GM18517 (cell line): Measurements from ENCODE around the gene RRAS.

ENCODE experiments used
- ATAC-seq: cut with Tn5 transposase; IDR thresholded peaks from one replicate; pipeline ENCODE4 v1.9.1; 2021; ENCODE audit warnings: mild to moderate bottlenecking, moderate library complexity; ENCODE audit not compliant: unreplicated experiment

RRAS gene

DNA sequence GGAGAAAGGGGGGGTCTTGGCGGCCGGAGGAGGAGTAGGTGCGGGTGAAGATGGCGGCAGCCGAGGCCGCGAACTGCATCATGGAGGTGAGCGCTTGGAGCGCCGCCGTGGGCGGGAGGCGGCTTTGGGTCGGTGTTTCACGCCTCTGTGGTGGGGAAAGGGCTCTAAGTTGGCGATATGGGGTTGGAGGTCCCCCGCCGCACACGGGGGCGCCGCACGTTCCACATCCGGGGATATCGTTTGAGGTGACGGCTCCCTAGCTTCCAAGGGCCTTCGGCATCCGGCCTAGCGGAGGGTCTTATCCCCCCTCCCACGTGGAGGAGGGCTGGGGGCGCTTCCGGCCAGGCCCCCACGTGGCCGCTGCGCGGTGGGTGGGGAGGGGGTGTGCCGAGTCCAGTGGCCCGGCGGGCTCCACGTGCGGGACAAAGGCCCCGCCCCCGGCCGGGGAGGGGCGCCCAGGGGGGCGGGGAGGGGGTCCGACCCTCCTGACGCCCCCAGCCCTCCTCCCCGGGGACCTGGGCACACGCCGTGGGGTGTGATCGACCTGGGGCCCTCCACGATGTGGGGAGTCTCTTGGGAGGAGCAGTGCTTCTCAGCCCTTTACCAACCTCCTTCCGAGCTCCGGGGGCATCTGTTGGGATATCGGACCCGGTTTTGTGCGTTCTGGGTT lies 37.4 kb upstream of the RRAS start, which contains the start of gene PRMT1:
Gene PRMT1, plus strand, starts transcription at position 41 of the 670 bp plus-strand sequence. Its CDS starts 10 bp downstream, at position 51.
- peak; percentile 0 for ATAC-seq

DNA sequence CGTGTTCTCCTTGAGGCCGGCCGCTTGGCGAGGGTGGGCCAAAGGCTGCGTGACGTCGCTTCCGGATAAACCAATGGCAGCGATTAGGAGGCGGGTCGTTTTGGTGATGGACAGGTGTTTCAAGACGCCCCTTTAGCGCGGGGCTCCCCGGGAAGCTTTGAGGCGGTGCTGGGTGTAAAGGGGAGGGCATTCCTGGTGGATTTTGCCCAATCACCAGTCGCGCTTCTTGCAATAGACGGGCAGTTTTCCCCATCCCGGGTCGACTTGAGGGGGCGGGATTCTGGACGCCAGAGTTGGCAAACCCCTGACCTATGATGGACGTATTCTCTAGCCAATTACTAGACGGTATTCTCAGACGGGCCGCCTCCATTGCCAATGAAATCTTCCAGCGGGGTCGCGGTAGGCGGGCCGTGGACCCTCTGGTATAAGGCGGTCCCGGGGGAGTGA lies 36.9 kb upstream of the RRAS start:
- peak; percentile 57 for ATAC-seq

DNA sequence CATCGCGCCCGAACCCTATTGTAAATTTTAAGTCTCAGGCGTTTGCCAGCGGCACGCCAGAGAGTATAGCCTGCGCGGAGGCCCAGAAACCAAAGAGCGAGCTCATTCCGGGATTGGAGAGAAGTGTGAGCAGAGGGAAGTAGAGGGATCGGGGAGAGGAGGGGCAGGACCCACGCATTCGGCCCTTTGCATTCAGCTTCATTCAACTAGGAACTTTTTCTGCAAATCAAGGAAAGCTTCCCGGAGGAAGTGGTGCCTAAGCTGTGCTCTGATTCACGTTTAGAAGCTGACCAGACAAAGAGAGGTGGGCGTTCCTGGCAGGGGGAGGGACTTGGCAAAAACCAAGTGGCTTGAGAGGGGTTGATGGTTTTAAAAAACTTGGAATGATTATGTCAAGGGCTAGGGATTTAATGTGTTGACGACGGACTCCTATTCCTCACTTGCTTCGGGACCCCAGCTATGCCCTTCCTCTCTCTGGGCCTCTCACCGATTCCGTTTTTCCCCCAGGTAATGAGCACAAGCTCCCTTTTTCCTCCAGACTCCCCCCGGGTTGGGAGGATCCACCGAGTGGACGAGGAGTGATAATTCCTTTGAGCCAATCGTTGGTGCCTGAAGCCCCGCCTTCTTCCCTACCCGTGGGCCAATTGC lies 36.3 kb upstream of the RRAS start:
- ATAC-seq, result peak; percentile 56

DNA sequence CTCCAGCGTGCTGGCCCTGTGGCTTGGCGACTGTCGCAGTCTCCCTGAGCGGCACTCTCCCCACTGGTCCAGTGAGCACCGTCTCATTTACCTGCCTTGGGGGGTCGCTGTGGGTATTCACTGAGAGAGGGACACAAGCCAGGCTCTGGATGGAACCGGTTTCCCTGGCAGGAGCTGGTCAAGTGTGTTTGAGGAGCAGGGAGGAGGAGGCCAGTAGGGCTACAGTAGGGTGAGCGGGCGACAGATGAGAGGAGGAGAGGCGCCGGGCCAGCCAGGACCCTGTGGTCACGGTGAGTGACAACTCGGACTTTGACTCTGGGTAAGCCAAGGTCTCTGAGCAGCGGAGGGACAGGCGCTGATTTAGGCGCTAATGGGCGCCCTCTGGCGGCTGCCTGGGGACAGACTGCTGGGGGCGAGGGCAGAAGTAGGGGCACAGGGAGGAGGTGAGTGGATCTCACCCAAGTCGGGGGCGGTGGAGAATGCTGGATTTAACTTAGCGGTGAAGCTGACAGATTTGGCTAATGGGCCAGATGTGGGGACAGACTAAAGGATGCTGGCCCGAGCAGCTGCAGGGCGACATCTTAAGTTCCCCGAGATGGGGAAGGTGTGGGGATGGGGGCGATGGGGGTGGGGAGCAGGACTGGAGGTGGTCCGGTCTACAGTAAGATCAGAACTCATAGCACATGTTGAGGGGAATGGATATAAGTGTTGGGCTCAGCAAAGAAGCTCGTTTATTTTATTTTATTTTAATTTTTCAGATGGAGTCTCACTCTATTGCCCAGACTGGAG lies 32.4 kb upstream of the RRAS start:
- ATAC-seq, result no peak

DNA sequence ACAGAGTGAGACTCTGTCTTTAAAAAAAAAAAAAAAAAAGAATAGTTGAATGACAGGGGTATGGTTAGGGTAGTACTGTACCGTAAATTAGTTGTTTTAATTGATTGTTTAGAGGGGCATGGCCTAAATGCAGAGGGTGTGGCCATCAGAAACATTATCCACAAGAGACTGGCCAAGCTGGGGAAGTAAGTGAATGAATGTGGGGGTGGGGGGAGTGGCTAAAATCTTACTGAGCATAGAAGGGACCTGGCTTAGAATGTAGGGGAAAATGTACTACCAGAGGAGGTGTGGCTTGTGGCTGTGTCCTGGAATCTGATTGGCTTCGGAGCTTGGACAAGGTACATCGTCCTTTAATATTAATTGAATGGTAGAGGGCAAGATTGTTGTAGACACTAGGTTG lies 29.6 kb upstream of the RRAS start:
- ATAC-seq, result no peak

DNA sequence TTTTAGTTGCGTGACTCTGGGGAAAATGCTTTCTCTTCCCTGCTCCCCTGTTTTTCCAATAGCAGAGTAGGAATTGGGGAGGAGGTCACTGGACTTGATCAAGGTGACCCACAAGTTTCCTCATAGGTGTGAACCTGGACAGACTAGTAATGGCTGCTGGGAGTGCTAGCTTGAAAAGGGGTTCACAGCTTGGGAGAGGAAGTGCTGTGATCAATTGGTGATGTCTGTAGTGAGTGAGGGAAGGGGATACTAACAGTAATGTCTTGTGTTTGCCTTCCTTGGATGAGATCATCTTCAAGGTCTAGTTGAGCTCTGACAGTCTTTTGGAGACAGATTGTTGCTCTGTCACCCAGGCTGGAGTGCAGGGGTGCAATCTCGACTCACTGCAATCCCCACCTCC lies 27.5 kb upstream of the RRAS start:
- ATAC-seq, result no peak

DNA sequence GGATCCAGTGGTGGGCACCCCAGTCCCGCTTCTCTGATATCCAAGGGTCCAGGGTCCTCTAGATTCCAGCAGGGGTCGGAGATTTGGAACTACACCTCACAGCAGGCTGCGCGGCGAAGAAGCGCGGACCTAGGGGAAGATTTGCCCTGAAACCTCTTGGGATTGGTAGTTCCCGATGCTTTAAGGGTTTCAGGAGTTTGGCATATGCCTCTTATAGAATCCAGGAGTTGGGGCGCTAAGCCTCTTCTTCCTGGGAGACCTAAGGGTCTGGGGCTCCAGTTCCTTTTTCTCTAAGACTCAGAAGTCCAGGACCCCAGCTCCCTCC lies 26.1 kb upstream of the RRAS start:
- ATAC-seq, result no peak

DNA sequence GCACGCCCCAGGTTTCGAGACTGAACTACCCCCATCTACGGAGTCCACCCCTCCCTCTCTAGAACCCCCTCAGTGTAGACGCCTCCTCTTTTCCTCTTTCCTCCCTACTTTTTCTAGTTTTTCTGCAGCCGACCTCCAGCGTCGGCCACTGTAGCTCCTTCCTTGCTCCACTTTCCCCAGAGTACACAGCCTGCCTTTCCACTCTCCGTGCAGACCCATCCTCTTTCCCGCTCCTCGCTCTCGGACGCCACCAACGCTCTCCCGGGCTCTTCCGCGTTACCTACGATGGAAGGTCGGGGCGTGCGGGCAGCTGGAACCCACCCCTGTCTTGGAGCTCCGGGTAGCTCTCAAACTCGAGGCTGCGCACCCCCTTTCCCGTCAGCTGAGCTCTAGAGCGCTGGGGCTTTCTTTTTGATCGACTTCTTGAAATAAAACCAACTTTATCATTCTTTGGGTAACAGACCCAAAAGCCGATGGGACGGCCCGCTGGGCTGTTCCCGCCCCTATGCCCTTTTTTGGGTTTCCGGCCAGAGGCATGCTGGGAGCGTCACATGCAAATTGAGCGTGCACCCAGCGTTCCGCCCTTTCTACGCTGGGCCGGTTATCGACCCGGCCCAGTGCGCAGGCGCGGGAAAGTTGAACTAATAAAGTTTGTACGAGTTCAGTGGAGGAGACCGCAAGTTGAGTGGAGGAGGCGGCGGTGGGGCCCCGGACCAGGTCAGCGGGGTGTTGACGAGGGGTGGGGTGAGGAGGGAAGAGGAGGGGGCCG lies 25.6 kb upstream of the RRAS start, which contains the start of the genes BCL2L12 and IRF3:
Gene BCL2L12, plus strand, starts transcription at position 583 of the 769 bp plus-strand sequence. CDS start 760 bp downstream, outside the sequence.
Gene IRF3, minus strand, starts transcription at position 507 of the 769 bp plus-strand sequence. CDS start 1,019 bp downstream, outside the sequence.
- peak; percentile 72 for ATAC-seq

DNA sequence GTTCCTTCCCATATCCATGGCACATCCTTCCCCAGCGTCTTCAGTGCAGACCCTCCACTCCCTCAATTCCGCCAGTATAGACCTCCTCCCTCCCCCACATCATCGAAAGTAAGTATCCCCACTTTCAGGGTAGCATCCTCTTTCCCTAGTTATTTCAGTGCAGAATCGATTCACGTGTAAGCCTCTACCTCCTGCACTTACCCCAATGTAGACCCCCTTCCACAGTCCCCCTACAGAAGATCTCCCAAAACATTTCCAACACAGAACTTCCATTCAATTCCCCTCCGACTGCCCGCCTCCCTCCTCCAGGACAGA lies 25.1 kb upstream of the RRAS start:
- no peak for ATAC-seq

DNA sequence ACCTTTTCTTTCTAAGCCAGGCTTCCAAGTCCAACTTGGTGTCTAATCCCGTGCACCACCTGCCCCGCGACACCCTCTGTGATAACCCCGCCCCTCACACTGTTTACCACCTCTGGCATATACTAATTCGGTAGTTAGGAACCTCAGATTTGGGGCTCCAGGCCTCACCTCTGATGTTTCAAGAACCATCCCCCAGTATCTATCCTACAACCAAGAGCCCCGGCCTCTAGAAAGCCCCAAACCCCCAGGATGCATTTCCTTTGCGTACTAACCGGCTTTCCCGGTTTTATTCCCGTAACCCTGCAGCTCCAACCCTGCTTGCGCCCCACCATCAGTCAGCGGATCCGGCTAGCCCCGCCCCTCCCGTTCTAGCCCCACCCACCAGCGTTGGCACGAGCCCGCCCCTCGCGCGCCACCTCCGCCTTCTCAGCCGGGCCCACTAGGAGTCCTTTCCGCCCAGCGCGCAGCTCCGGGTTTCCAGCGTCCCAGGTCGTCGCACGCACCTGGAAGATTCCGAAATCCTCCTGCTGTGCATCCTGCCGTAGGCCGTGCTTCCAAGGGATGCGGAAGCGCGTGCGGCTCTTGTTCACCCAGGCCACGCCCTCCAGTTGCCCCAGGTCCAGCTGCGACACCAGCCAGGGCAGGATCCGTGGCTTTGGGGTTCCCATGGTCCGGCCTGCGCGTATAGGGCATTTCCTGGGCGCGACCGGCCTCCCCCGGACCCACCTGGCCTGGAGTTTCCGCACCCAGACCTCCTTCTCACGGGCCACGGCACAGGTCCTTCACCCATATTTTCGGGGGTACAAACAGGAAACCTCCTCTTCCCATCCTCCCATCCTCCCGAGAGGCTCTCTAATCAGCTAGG lies 24.5 kb upstream of the RRAS start:
- ATAC-seq, result no peak

DNA sequence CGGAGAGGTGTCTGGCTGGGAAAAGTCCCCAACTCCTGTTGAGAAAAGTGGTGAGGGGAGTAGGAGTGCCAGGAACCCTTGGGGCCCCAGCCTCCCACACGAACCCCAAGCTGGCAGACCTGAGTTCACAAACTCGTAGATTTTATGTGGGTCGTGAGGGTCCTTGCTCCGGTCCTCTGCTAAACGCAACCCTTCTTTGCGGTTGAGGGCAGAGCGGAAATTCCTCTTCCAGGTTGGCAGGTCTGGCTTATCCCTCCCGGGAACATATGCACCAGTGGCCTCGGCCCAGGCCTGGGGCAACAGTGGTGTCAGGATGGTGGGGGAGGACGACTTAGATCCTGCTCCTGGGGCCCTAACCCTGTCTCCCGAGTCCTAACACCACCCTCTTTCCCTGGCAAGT lies 23.3 kb upstream of the RRAS start:
- ATAC-seq, result no peak

DNA sequence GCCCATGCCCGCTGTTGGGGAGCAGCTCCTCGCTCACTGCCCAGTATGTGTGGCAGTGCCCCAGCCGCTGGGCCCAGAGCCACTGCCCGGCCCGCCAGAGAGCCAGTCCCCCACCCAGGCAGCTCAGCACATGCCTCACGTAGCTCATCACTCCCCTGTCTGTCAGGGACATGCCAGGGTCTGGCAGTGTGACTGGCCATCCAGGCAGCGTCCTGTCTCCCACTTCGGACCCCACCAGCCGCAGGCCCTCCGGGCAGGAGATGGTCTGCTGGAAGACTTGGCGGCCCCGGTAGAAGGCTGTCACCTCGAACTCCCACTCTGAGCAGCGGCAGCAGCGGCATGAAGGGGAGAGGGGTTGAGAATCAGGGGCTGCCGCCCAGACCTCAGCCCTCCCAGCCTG lies 22.1 kb upstream of the RRAS start:
- no peak for ATAC-seq

DNA sequence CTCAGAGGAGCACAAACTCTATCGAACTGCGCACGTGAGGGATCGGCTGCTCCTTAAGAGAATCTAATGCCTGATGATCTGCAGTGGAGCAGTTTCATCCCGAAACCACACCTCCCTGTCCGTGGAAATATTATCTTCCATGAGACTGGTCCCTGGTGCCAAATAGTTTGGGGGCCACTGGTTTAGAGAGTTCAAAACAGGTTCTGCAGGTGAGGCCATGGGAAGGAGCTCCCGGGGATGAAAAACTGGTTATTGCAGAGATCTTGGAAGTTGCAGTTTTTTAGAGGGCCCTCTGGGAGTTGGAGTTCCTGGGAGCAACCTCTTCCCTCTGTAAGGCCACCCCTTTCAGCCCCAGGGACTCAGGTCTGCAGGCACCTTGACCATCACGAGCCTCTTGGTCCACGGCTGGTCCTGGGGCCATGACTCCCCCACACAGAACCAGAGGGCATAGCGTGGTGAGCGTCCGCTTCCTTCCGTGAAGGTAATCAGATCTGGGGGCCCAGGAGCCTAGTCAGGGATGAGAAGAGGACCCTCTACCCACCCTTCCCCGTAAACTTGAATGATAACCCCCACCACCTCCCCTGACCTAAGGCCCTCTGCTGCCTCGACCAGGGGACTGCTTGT lies 20.5 kb upstream of the RRAS start:
- no peak for ATAC-seq

DNA sequence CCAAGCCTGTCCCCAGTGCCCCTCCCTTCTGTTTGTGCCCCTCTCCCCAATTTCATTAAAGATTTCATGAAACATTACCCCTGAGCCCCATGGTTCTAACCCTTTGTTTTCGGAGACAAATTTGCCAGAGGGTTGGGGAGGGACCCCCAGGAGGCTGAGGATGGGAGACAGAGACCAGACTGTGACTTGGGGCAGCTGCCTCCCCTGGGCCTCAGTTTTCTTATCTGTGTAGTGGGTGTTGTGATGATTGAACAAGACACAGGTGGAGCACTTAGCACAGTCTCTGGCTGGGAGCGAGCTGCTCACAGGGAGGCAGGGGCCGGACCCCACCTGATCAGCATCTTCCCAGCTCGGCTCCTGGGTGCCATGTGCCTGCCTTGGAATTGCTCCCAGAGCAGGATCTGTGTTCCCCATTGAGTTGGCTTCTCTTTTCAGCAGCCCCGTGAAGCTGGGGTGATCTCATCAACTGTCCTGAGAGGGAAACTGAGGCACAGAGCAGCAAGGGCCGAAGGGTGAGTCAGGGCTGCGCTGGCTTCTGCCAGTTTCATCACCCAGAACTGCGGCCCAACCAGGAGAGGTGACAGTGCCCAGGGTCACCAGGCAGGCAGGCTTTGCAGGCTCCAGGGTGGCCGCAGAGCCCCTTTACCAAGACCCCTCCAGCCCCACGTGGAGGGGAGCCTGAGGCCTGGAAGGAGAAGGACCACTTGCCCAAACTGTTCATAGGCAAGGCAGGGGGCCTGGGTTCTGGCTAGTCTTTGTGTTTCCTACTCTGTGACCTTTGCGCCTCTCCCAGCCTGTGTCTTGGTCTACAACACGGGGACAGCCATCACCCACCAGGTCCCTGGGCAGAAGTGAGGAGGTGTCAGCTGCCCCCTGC lies 18.9 kb upstream of the RRAS start:
- ATAC-seq, result no peak

DNA sequence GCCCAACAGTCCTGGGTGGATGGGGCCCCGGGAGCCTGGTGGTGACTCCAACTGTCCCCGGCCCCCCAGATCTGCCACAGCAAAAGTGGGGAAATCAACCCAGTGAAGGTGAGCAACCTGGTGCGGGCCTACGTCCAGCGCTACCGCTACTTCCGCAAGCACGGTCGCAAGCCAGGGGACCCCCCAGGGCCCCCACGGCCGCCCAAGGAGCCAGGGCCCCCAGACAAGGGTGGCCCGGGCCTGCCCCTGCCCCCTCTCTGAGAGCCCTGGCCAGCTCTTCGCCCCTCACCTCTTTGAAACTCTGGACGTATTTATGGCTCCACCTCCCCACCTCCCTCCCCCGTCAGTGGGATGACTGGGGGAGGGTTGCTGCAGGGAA lies 18.2 kb upstream of the RRAS start:
- ATAC-seq, result no peak

DNA sequence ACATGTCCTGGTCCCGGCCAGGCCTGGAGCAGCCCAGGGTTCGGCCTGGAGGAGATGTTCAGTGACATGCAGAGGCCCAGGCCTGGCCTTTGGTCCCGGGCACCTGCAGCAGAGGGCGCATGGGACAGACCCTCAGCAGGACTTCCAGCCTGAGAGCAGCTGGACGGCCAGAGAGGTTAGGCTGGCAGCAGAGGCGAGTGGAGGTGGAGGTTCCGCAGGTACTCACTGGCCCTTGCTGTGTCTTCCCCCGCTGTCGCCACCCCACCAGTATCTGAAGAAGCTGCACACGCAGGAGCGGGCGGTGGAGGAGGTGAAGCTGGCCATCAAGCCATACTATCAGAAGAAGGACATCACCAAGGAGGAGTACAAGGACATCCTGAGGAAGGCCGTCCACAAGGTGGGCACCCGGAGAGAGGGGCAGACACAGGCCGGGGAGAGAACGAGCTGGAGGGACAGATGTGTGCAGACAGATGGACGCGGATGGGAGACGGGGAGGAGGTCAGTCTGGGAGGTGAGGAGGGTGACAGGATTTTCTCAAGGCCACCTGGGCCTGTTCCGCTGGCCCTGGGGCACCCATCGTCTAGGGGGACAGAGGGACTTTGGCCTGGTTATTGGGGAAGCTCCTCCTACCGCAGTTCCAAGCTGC lies 17.7 kb upstream of the RRAS start:
- no peak for ATAC-seq

DNA sequence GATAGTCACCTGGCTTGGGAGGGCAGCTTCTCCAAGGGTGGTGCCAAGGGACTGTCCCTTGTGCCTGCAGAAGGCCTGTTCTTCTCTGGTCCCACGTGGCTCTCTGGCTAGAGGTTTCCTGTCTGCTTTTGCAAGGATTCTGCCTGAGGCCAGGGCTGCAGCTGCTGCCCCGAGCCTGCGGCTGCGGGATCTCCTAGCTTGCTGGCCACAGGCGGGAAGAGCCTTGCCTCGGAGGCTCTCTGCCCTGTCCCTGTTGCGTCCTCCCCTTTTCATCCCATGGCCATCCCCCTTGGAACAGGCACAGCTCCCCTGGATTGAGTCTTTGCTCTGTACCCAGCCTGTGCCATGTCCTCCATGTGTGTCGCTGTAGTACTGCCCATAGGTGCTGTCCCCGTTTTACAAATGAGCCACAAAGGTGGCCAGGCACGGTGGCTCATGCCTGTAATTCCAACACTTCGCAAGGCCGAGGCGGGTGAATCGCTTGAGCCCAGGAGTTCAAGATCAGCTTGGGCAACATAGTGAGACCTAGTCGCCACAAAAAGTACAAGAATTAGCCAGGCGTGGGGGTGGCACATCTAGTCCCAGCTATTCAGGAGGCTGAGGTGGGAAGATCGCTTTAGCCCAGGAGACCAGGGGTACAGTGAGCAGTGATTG lies 16.6 kb upstream of the RRAS start:
- ATAC-seq, result no peak
